Osteoblast (primary cell): ENCODE measurements around the gene ARID3A. TPM values are rescaled to one million over a fixed set of nuclear protein-coding genes. Genes with fewer than 3 reads are reported as not detected.

Experiments used
- DNase-seq: peaks from one replicate; pipeline ENCODE4 v3.0.0; 2011; ENCODE audit warnings: low spot score, mixed read lengths; ENCODE audit not compliant: insufficient read length; ENCODE audit errors: missing footprints
- H2AFZ ChIP-seq: 2 replicates; pipeline ENCODE4 v1.6.0; 2011; ENCODE audit warnings: mild to moderate bottlenecking, low read length
- H3K27ac ChIP-seq: 2 replicates; pipeline ENCODE4 v1.5.1; 2011; ENCODE audit warnings: mild to moderate bottlenecking, low read depth, low read length, moderate library complexity
- H3K27me3 ChIP-seq: 2 replicates; pipeline ENCODE4 v1.6.0; 2012; ENCODE audit warnings: mild to moderate bottlenecking, control low read depth, inconsistent platforms, low read length, moderate library complexity; ENCODE audit not compliant: insufficient read depth
- H3K36me3 ChIP-seq: 2 replicates; pipeline ENCODE4 v1.5.1; 2011; ENCODE audit warnings: mild to moderate bottlenecking, low read length, control low read depth, moderate library complexity; ENCODE audit not compliant: insufficient read depth
- H3K4me1 ChIP-seq: 2 replicates; pipeline ENCODE4 v1.5.1; 2011; ENCODE audit warnings: mild to moderate bottlenecking, low read length, control low read depth, moderate library complexity; ENCODE audit not compliant: insufficient read depth
- H3K4me2 ChIP-seq: 2 replicates; pipeline ENCODE4 v1.6.0; 2011; ENCODE audit warnings: mild to moderate bottlenecking, low read length; ENCODE audit not compliant: insufficient read depth
- H3K4me3 ChIP-seq: fragments of 200-600 bp; sonication (generic); 3 replicates; pipeline ENCODE4 v1.5.1; 2012; ENCODE audit warnings: mild to moderate bottlenecking, low read length, inconsistent platforms; ENCODE audit not compliant: insufficient read depth
- H3K79me2 ChIP-seq: 2 replicates; pipeline ENCODE4 v1.6.0; 2012; ENCODE audit warnings: mild to moderate bottlenecking, low read length, control low read depth, inconsistent platforms; ENCODE audit not compliant: insufficient read depth
- H3K9me3 ChIP-seq: 2 replicates; pipeline ENCODE4 v1.5.1; 2011; ENCODE audit warnings: low read depth, low read length, control low read depth
- H4K20me1 ChIP-seq: 2 replicates; pipeline ENCODE4 v1.6.0; 2012; ENCODE audit warnings: mild to moderate bottlenecking, low read length, control low read depth; ENCODE audit not compliant: insufficient read depth
- total RNA-seq: library from RNA; depleted of rRNA; stranded (reverse); fragments of >200 nt; gene quantifications from 2 replicates; pipeline ENCODE4 v1.2.3, GENCODE V29; 2012
- TF ChIP-seq, protein P1 (sequence below): IDR thresholded peaks from 2 replicates; pipeline ENCODE4 v1.5.1; 2011; ENCODE audit warnings: mild to moderate bottlenecking, low read depth, low read length, moderate library complexity; ENCODE audit errors: extremely low read depth

ARID3A gene
- total RNA-seq, 1 donor = 21.7 TPM

DNA sequence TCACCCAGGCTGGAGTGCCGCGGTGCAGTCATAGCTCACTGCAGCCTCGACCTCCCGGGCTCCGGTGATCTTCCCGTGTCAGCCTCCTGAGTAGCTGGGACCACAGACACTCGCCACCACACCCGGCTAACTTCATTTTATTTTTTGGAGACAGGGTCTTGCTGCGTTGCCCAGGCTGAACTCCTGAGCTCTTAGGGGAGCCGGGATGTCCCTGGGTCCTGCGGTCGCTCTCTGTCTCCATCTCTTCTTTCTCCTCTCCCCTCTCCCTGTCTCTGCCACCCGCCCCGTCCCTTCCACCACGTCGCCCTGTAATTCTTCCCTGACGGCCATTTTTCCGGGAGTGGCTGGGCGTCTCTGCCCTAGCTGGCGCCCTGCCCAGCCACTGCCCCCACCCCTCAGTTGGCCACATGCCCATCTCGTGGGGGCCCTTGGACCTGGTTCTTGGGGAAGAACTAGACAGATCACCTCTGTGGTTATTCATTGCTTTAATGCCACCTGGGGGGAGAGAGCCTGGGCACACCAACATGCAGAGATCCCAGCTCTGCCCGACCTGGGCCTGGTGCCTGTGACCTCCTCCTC is 18.9 kb downstream of the ARID3A start:
- H3K27me3 ChIP-seq = no peaks in the 10 kb centered on the region
- H3K4me1 ChIP-seq = peaks cover 12% of the 10 kb centered on the region
- DNase-seq = no peak
- peaks cover 44% of the 10 kb centered on the region for H3K79me2 ChIP-seq
- H2AFZ ChIP-seq = no peak overlapping the region
- TF ChIP-seq, protein P1, sequence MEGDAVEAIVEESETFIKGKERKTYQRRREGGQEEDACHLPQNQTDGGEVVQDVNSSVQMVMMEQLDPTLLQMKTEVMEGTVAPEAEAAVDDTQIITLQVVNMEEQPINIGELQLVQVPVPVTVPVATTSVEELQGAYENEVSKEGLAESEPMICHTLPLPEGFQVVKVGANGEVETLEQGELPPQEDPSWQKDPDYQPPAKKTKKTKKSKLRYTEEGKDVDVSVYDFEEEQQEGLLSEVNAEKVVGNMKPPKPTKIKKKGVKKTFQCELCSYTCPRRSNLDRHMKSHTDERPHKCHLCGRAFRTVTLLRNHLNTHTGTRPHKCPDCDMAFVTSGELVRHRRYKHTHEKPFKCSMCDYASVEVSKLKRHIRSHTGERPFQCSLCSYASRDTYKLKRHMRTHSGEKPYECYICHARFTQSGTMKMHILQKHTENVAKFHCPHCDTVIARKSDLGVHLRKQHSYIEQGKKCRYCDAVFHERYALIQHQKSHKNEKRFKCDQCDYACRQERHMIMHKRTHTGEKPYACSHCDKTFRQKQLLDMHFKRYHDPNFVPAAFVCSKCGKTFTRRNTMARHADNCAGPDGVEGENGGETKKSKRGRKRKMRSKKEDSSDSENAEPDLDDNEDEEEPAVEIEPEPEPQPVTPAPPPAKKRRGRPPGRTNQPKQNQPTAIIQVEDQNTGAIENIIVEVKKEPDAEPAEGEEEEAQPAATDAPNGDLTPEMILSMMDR = no peak
- H3K36me3 ChIP-seq = no peaks in the 10 kb centered on the region
- peaks cover 36% of the 10 kb centered on the region for H4K20me1 ChIP-seq
- H3K9me3 ChIP-seq = no peaks in the 10 kb centered on the region
- no peak overlapping the region for H3K4me2 ChIP-seq
- H3K4me3 ChIP-seq = no peak overlapping the region
- no peak overlapping the region for H3K27ac ChIP-seq

DNA sequence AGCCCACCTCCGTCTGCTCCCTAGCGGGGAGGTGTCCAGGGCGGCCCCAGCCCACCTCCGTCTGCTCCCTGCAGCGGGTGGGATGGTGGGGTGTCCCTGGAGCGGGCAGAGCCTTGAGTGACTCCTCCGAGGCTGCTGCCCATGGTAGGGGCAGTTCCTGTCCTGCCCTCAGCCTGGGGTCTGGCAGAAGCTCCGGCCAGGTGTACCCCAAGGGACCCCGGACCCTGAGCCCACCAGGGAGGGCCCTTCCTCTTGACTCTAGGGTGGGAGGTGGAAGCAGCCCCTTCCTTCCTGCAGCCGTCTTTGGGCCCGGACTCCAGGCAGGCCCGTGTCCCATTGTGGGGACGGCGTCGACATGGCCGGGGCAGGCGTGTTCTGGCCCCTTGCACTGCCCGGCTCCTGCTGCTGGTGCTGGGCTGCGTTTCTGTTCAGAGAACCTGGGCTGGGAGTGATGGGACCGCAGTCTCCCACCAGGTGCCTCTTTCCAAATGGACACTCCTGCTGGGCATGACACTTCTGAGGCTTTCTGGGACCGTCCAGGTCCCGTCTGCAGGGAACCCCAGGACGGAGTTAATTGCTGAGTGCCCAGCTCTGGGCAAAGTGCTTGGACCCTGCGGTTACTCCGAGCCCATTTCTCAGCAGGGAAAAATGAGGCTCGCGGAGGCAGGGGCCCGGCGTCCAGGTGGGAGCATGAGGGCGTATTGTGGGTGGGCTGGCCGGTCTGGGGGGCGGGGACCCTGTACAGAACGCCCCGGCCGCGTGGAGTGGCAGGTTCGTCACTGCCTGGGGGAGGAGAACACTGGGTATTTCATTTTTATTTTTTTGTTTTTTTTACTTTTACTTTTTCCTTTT is 19.8 kb downstream of the ARID3A start:
- no peak overlapping the region for H3K4me3 ChIP-seq

DNA sequence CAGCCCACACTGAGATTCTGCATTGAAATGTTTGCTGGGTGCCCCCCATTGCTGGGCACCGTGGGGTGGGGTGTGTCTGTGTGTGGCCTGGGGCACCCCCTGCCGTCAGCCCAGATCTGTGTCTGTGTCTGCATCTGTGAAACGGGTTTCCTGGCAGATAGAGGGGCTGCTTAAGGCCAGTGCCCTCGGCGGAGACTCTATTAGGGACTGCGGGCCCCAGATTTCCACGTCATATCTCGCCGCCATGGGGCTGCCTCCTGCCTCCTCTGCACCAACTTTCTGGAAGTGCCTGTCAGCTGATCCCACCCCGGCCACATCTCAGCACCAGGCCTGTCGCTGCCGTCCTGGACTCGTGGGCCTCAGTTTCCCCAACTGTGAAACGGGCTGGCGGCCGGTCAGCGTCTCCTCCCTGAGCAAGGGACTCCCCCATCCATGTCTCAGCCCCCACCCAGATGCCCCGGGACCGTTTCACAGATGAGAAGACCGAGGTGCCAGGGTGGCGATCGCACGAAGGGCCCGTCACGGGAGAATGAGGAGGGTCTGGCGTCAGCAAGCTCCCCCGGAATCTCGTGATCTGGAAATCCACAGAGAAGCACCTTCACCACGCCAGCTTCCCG is 21.4 kb downstream of the ARID3A start:
- Histone ChIP-seq H3K79me2 (peaks cover 29% of the 10 kb centered on the region), H4K20me1 (peaks cover 17% of the 10 kb centered on the region)
- DNase-seq = no peak

More for the DNA sequence above, 19.8 kb downstream of the ARID3A start:
- Histone ChIP-seq H3K4me1 (peaks cover 7% of the 10 kb centered on the region), H3K79me2 (peaks cover 40% of the 10 kb centered on the region), H3K9me3 (no peaks in the 10 kb centered on the region), H3K27ac (no peak overlapping the region), H2AFZ (no peak overlapping the region), H3K4me2 (no peak overlapping the region), H4K20me1 (peaks cover 27% of the 10 kb centered on the region), H3K36me3 (no peaks in the 10 kb centered on the region), H3K27me3 (no peaks in the 10 kb centered on the region)
- TF ChIP-seq, protein P1 = no peak
- DNase-seq = no peak

More for the DNA sequence above, 21.4 kb downstream of the ARID3A start:
- Histone ChIP-seq H3K4me2 (no peak overlapping the region), H3K27ac (no peak overlapping the region), H3K27me3 (no peaks in the 10 kb centered on the region), H3K4me3 (no peak overlapping the region), H3K36me3 (no peaks in the 10 kb centered on the region), H3K4me1 (peaks cover 6% of the 10 kb centered on the region), H3K9me3 (no peaks in the 10 kb centered on the region), H2AFZ (no peak overlapping the region)
- TF ChIP-seq, protein P1 = no peak
